ENCODE results near the gene LIM2.

GRCh38 chr19:51345076-51345620 is 42.6 kb downstream of the LIM2 start:
- no peak for TF ChIP-seq CTCF (conservative IDR thresholded peaks at IDR 0.05; ENCODE audit: low read depth in 2 of 2)
- TF ChIP-seq JUNB (IDR thresholded peaks at IDR 0.05; ENCODE audit: unreplicated experiment): no peak
- no peak for TF ChIP-seq CREB1 (CRISPR knock-in tag; IDR thresholded peaks at IDR 0.05; ENCODE audit: low read depth)
- TF ChIP-seq POLR2AphosphoS5 (IDR thresholded peaks at IDR 0.05; ENCODE audit: low read depth): no peak
- TF ChIP-seq EZH2phosphoT487 (IDR thresholded peaks at IDR 0.05; ENCODE audit: unreplicated experiment): no peak
- TF ChIP-seq EZH2 (IDR thresholded peaks at IDR 0.05; ENCODE audit: low read depth, unreplicated experiment): no peak
